ENCODE data around the gene SLC9A7.
"Not testable (repeated sequence)": the region's sequence is repeated elsewhere in the genome, so short reads cannot be mapped to it uniquely, and the experiment has no call there.

The SLC9A7 gene

DNA sequence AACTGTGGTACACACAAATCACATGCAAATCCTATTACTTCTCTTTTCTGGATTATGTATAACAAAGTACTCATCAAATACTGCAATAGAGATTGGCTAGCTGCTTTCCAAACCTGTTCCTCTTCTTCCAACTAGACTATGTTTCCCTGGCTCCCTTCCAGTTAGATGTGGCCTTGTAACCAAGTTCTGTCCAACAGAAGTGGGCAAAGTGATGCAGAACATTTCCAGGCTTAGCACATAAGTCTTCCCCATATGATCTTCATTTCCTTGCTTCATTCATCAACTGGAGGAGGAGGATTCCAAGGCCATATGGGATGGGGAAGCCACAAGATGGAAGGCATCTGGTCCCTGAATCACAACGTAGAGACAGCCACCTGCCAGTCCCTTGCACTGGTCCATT is 8.0 kb downstream of the SLC9A7 start:
- DNase-seq, result peak; percentile 78

DNA sequence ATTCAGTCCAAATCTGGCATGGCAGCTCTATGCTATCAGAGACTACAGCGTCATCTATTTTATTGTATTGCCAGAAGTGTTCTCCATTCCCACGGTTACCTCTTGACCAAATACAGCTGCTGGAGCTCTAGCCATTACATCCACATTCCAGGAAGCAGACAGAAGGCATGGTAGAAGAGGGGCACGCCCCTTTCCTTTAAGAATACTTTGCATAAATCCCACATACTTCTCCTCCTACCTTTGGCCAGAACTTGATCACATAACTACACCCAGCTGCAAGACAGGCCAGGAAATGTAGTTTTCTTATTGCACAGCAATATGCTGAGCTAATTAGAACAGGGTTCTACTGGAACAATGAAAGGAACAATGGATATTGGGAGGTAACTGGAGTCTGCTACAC is 14.9 kb downstream of the SLC9A7 start:
- no peak for DNase-seq

DNA sequence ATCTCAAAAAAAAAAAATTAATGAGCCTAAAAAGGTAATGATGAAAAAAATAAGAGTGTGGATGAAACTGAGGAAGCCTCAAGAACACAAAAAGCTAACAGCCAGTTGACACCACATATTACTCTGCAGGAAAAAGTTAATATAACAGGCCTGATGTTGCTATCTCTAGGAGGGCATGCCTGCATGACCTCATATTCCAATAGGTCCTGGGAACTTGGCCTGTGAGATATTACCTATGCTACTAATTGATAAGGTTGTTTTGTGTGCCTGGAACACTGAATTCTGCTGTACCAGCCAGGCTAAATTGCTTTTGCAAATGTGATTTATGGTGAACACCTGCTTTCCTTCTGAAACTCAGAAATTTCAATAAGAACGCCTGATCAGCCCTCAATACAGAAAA is 15.9 kb downstream of the SLC9A7 start:
- DNase-seq, result no peak

DNA sequence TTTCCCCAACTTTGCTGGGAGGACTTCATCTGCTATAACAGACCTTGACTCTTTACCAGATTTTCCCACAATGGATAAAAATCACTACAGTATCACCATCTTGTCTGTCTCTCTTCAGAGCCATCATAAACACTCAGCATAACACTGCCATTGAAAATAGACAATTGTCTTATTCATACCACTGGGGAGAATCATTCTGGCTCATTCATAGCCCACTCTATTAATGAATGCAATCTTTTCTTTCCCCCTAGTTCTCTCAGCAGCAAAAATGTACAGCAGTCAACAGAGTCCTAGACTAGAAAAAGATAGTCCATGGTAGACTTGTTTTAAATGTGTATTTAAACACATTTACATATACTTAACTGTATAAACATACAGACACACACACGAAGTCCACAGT is 19.2 kb downstream of the SLC9A7 start:
- no peak for DNase-seq

DNA sequence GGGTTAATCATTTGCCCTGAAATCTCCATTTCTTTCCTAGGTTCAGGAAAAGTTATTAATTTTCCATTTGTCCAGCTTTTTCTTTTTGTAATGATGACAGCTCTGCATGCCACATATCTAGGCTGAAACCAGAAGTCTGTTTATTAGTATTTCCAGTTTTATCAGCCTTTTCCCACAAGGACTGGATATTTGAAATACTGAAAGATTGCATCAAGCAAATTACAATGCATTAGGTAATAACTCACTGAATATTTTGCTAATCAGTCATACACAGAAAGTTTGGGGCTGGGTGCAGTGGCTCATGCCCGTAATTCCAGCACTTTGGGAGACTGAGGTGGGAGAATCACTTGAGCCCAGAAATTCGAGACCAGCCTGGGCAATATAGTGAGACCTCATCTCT is 21.5 kb downstream of the SLC9A7 start:
- no peak for DNase-seq

DNA sequence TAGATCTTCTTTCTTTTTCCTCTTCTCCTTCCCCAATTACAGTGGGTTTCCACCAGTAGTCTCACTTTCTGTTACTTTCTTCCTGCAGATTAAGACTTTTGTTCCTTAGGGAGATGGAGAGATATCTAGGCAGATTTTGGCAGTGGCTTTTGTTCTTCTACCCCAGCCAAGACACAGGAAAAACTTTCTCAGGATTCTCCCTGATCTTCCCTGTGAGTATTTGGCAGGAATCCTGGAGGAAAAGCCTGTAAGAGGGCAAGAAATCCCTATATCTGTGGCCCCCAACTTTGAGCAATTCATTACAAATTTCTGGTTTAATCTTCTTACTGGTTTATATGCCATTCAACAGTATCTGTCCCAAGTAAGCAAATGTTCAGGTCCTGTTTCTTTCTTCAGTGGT is 21.9 kb downstream of the SLC9A7 start:
- no peak for DNase-seq

DNA sequence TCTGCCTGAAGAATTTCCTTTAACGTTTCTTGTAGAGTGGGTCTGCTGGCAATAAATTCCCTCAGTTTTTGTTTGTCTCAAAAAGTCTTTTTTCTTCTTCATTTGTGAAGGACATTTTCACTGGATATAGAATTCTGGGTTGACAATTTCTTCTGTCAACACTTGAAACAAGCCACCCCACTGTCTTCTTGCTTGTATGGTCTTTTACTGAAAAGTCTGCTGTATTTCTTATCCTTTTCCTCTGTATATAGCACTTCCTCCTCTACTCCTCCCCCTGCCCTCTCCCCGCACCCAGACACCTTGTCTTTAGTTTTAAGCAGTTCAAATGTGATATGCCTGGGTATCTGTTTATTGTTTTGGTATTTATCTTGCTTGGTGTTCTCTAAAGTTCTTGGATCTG is 23.3 kb downstream of the SLC9A7 start:
- DNase-seq, result no peak

DNA sequence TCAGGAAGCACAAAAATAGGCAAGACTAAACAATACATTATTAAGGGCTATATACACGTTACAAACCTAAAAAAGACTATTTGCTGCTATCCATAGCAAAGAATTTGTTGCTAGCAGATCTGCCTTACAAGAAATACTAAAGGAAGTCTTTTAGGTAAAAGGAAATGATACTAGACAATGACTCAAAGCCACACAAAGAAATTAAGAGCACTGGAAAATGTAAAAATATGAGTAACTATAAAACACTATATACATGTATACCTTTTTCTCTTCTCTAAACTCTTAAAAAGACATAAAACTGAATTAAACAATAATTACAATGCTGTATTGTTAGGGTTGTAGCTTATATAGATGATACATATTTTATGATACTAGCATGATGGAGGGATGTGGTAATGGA is 25.7 kb downstream of the SLC9A7 start:
- no peak for DNase-seq

DNA sequence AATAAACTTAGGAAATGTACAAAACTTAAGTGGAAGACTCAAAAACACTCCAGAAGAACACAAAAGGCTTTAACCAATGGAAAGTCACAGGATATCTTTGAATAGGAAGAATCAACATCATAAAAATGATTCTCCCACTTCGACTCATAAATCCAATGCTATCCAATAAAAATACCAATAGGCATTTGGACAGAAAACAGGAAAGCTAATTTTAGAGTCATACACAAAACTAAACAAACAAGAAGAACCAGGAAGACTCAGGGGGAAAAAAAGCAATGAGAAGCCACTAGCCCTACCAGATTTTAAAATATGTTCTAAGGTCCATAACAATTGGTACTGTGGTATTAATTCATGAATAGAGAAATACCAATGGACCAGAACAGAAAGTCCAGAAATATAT is 28.2 kb downstream of the SLC9A7 start:
- DNase-seq, result no peak

DNA sequence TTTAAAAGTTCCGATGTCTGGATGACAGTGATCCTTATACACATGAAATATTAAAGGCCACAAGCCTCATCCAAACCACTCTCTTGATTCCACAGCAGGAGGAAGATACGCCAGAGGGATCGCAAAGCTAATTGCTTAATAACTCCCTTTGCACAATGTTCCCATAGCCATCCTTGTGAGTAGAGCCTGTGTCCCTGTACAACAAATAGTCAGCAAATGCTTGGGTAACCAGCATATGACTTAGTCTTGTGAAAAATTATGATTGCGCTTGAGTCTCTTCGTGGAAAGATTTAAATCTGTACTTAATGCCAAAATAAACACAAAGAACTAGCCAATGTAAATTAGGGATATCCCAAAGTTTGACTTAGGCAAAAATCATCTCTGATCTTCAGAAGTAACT is 31.5 kb downstream of the SLC9A7 start:
- DNase-seq, result no peak

DNA sequence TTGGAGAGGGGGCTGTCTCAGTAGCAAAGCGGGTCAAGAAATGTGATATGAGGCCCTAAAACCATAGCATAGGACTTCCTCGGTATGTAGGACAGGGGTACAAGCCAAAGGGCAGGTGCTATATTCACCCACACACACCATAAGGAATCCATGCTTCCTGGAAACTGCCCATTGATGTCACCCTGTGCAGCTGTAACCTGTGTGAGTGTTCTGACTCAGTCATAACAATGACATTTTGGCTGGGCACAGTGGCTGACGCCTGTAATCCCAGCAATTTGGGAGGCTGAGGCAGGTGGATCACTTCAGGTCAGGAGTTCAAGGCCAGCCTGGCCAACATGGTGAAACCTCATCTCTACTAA is 35.4 kb downstream of the SLC9A7 start:
- not testable (repeated sequence) for DNase-seq

DNA sequence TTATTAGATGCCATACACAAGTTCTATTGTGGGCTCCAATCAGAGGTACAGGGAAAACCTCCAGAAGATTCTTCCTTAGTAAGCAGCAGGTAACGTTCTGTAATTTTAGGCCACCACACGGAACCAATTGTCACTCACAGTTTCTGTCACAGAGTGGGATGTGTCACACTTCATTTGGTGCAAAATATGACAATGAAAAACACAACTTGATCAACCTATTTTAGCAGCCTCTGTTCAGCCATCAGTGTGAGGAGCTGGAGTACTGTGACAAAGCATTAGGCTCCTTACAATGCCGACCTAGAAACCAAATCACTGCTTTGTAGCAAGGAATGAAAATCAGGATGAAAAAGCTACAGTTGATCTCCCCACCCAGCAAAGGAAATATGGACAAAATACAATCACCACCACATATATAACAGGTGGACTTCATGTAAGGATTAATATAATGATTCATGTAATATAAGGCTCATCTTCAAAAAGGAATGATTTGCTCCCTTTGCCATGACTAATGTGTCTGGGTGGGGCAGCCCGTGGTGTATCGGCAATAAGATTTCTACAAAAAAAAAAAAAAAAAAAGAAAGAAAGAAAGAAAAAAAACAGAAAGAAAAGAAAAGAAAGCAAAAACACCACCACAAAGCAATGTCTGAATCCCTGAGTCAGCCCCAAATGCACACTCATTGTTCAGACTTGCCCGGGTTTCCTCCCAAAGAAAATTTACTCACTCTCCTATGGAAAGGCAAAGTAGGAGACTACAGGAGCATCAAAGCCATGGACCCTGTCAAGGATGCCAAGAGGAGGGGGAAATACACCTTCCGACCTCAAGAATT is 36.0 kb downstream of the SLC9A7 start:
- DNase-seq, result no peak

DNA sequence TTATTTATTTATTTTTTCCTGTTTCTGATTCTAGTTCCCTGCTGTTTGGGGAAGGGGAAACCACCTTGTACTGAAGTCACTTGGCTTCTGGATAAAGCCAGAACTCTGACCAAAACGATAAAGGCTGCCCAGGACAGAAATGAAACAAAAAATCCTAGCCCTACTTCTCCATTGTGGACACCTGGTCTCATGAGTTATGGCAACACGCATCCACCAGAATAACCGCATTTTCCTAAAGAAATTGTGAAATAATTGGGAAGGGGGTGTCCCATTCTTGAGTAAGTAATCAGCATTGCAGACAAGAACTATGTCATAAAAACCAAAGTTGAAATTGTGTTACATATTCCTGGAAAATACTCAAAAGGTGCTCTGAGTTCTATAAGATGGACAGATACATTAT is 42.1 kb downstream of the SLC9A7 start:
- no peak for DNase-seq

DNA sequence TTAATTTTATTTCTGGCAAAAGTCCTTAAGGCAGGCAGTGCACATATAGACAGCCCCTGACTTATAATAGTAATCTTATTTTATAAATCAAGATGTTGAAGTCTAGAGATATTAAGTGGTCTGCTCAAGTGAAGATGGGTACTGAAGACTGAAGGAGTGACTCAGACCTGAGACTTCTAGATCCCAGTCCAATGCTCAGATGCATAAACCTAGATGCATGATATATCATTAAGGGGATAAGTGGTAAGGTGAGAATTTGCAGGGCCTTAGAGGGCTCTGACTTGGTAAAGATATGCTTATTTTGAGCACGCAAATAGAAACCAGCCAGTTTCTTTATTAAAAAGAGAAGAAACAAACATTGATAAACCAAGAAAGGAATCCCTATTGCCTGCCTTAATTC is 42.9 kb downstream of the SLC9A7 start:
- no peak for DNase-seq

DNA sequence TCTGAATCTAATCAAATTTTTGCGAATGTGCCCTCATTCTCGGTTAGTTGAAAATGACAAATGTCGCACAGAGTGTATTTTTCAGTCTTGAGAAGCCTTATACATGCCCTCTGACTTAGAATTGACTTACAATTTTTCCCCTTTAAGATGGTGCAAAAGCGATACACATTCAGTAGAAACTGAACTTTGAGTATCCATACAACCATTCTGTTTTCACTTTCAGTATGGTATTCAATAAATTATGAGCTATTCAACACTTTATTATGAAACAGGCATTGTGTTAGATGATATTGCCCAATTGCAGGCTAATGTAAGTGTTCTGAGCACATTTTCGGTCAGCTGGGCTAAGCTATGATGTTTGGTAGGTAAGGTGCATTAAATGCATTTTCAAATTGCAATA is 43.4 kb downstream of the SLC9A7 start:
- no peak for DNase-seq

DNA sequence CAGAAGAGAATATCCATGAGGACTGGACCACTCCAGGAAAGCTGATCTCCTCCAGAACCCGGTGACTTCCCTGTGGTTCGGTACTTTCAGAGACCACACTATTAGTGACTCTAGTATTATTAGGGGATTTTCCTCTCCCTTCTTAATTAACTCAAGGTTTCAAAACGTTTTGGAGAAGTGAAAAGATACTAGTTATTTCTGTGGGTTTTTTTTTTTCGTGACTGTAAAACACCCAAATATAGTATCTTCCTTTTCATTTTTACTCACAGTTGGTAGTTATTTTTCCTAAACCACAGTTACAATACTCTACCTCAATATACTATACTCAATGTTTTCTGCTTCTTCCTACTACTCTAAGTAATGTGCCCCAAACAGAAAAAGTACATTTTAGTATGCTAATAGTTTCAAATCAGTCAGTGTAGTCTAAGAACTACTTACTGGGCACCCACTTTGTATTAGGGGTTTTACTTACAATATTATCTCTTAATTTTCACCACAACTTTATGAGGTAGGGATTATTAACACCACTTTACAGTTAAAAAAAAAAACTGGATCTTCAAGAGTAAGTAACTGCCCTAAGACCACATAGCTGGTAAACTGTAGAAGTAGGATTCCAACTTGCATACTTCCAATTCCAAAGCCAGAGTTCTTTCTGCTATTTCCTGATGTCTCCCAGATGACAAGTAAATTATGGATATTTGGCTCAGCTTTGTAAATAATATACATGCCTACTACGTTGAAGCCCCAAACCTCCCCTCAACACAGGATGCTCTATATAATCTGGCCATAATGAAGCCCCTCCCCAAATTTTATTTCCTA is 45.0 kb downstream of the SLC9A7 start:
- DNase-seq, result no peak

DNA sequence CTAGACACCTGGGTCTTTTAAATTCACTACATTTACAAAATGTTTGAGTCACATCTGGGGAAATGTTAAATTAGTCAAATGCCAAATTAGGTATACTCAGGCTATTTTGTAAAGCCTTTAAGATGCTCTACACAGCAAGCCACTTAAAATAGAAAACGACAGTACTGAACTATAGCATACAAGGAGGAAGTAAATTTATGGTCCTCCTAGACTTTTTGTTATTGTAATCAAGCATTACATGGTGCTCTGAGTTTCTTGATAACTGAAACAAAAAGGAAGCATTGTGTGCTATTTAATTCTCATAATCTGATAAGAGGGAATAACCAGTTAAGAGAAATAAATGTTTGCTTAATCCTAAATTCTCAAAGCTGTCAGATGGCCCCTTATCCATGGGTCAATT is 46.2 kb downstream of the SLC9A7 start:
- DNase-seq, result no peak

DNA sequence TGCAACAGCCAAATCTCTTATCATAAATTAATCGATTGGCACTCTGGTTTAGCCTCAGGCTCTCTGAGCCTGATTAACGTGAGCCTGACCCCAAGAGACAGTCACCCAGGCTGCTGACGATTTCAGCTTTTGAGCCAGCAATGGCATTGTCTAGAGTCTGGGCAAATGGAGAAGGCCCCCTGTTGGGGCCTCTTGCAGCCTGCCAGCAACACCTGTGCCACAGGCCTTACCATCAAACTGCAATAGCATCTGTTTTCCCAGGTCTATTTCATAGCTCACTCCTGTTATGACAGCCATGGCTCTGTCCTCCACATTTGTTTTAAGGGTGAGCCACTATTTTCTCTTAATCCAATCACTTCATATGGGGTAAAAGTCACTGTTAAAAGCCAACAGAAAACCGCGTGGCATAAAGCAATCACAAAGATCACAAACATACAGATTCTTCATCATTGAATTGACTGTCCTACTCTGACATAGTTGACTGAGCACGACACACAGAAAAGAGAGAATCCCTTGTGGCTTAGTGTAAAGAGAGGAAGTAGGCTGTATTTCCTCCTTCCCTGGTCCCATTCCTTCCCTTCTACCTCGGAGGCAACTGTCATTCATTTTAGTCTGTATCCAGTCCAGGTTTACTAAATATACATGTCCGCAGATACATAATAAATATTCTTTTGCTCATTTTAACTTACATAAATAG is 47.8 kb downstream of the SLC9A7 start:
- no peak for DNase-seq

DNA sequence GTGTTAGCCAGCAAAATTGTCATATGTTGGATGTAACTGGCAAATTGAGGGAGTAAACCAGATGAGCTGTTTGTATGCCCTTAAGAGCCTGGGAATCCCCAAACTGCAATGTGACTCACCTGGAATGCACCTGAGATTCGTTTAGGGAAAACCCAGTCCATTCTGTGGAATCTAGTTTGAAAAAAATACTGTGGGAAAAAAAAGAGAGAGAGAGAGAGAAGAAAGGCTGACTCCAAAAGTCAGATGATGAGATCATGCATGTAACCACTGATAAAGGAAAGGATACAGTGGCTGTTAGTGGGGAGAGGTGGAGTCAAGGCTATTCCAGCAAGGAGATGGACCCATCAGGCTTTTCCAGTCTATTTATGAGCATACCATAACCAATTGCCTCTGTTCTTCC is 48.5 kb downstream of the SLC9A7 start:
- DNase-seq, result no peak

DNA sequence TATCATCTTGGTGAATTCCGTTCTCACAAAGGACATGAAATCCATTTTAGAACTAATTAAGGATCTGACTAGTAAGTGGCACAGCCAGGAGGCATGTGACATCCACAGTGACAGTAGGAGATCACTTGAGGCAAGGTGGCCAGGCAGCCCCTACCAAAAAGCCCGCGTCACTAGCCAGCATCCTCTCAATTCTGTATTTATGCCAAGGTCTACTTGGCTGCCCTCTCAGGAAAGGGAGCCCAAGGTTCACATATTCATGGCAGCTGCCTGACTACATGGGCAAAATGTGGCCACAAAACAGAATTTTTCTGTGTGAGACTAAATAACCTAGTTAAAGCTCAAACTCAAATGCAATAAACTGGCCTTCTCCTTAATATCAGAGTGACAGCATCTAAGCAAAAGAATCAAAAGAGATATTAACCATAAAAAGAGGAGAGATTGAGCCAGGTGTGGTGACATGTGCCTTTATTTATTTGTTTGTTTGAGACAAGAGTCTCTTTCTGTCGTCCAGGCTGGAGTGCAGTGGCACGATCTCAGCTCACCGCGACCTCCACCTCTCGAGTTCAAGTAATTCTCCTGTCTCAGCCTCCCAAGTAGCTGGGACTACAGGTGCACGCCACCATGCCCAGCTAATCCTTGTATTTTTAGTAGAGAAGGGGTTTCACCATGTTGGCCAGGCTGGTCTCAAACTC is 51.5 kb downstream of the SLC9A7 start:
- DNase-seq, result no peak

DNA sequence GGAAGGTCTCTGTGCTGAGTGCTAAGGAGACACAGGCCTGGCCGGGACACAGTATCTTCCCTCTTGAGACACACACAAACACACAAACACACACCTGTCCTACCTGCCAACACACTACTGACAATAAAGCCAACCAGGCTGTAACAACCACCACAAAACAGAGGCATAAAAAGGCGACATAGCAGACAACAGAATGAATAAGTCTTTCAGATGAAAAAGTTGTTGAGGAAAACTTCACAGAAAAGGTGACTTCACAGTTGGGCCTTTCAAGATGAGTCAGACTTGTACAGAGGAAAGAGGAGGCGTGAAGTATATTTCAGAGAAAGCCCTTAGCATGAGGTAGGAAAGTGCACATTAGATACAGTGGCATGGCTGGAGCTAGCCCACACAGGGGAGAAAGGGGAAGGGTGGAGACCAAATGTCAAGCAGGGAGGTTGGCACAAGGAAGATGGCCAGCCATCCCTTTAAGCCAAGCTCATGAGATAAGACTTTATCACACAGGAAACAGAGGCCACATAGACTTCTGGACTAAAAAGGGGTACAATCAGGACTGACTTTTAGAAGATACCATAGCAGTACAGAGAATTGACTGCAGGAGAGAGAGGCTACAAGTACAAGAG is 54.0 kb downstream of the SLC9A7 start:
- DNase-seq, result no peak

DNA sequence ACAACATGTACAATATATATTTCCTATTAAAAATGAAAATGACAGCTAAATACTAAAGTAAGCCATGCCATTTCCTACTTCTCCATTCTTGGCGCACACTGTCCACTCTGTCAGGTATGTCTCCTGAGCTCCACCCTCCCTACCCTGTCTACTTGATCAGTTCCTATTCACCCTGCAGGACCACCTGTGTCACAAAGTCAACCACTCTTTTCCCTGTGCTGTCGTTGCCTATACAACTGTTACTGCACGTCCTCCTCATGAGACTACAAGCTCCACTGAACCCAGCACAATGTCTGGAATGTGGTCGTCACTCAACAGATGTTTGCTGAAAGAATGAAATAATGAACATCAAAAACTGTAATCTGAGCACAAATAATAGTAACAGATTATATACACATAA is 54.9 kb downstream of the SLC9A7 start:
- DNase-seq, result no peak

DNA sequence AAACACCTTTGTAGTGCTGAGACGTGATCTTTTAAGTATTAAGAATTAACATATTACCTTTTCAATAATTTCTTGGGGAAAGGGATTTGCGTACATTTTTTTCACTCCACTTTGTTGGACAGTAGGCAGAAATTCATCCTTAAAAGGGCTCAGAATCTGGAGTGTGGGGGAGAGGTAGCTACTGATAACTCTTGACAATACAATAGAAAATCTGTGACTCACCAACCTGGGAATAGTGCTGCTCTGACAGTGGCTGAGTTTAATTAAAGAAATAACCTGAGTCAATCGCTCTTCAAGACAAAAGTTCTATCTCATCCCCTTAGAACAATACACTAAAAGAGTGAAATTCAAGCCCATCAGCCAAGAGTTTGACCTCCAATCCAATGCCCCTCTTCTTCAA is 60.2 kb downstream of the SLC9A7 start:
- no peak for DNase-seq

All from NCI-H524 treated with DMSO at 0.1 percent for 48 hours (cell line).